GM18873 (cell line): ENCODE data around the gene TTF2.

ENCODE experiments used
- ATAC-seq: cut with Tn5 transposase; IDR thresholded peaks from one replicate; pipeline ENCODE4 v1.9.1; 2021; ENCODE audit warnings: mild to moderate bottlenecking, moderate library complexity, moderate number of reproducible peaks; ENCODE audit not compliant: unreplicated experiment, low FRiP score

TTF2 gene

GRCh38 chr1:117059678-117060440 is at the start of gene TTF2:
Gene TTF2 (plus strand): TSS chr1:117060326. CDS start chr1:117060347, 21 bp downstream.
- ATAC-seq: peak; percentile 98

- no peak for ATAC-seq
These were observed 48.8 kb upstream of the TTF2 start for GRCh38 chr1:117011334-117011733.

- ATAC-seq: no peak
These were observed 46.7 kb upstream of the TTF2 start for GRCh38 chr1:117013309-117013858.

GRCh38 chr1:117014209-117014608 is 45.9 kb upstream of the TTF2 start:
- no peak for ATAC-seq

- no peak for ATAC-seq
These were observed 44.4 kb upstream of the TTF2 start for GRCh38 chr1:117015724-117016123.

GRCh38 chr1:117017062-117017461 is 43.1 kb upstream of the TTF2 start:
- ATAC-seq: no peak

GRCh38 chr1:117017648-117018047 is 42.5 kb upstream of the TTF2 start:
- no peak for ATAC-seq

GRCh38 chr1:117020526-117021156 is 39.5 kb upstream of the TTF2 start:
- no peak for ATAC-seq

- no peak for ATAC-seq
These were observed 38.0 kb upstream of the TTF2 start for GRCh38 chr1:117022114-117022513.

- no peak for ATAC-seq
These were observed 34.6 kb upstream of the TTF2 start for GRCh38 chr1:117025568-117025967.

GRCh38 chr1:117026361-117026760 is 33.8 kb upstream of the TTF2 start:
- ATAC-seq: no peak

- no peak for ATAC-seq
These were observed 30.4 kb upstream of the TTF2 start for GRCh38 chr1:117029685-117030084.

- no peak for ATAC-seq
These were observed 29.8 kb upstream of the TTF2 start for GRCh38 chr1:117030271-117030877.

GRCh38 chr1:117032266-117032665 is 27.9 kb upstream of the TTF2 start:
- ATAC-seq: no peak

GRCh38 chr1:117032681-117033539 is 27.2 kb upstream of the TTF2 start:
- ATAC-seq: no peak

GRCh38 chr1:117033772-117034171 is 26.4 kb upstream of the TTF2 start:
- ATAC-seq: no peak

GRCh38 chr1:117034791-117035290 is 25.3 kb upstream of the TTF2 start:
- no peak for ATAC-seq

GRCh38 chr1:117036018-117036461 is 24.1 kb upstream of the TTF2 start:
- ATAC-seq: no peak

GRCh38 chr1:117037802-117038201 is 22.3 kb upstream of the TTF2 start:
- ATAC-seq: no peak

GRCh38 chr1:117038236-117038635 is 21.9 kb upstream of the TTF2 start:
- ATAC-seq: no peak
